ENCODE measurements around the gene KCND3. TPM values are rescaled to one million over a fixed set of nuclear protein-coding genes. Genes with fewer than 3 reads are reported as not detected.

KCND3 gene
- total RNA-seq, 1 donor from 2014 or later = under 0.01 TPM

DNA sequence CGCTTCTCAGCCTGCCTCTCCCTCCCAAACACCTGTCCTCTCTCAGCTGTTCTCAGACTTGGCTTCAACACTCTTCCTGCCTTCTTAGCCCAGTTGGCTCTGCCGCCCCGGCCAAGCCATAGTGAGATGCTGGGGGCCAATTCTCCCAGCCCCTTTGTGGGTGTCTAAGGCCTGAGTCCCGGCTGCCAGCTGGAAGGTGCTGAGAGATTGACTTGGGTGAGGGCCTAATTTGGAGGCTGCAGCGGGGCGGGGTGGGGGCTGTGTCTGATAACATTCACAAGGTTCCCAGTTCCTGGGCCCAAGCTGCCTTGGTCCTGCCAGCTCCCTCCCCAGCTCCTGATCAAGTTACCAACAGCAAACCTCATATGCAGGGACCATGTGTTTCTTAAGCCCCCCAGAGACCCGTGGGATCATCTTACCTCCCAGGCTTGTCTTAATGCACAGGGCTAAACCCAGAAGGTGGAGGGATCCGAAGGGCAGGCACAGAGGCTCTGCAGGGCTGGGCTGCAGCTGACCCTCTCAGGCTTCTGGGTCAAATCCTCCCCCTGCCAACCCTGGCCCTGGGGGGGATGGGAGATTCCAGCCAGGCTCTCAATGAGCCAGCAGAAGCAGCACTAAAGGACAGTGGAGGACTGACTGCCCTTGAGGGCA is 260.1 kb downstream of the KCND3 start:
- Histone ChIP-seq H3K4me3 (ENCODE audit: low read depth, low read length) (no peak overlapping the region), H3K36me3 (ENCODE audit: control insufficient read depth, insufficient read depth, low read length) (no peaks in the 10 kb centered on the region), H3K27me3 (ENCODE audit: control insufficient read depth, insufficient read depth, low read length) (no peaks in the 10 kb centered on the region)
- DNase-seq (ENCODE audit: low read depth) = no peak
- TF ChIP-seq, protein P1, sequence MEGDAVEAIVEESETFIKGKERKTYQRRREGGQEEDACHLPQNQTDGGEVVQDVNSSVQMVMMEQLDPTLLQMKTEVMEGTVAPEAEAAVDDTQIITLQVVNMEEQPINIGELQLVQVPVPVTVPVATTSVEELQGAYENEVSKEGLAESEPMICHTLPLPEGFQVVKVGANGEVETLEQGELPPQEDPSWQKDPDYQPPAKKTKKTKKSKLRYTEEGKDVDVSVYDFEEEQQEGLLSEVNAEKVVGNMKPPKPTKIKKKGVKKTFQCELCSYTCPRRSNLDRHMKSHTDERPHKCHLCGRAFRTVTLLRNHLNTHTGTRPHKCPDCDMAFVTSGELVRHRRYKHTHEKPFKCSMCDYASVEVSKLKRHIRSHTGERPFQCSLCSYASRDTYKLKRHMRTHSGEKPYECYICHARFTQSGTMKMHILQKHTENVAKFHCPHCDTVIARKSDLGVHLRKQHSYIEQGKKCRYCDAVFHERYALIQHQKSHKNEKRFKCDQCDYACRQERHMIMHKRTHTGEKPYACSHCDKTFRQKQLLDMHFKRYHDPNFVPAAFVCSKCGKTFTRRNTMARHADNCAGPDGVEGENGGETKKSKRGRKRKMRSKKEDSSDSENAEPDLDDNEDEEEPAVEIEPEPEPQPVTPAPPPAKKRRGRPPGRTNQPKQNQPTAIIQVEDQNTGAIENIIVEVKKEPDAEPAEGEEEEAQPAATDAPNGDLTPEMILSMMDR (IDR thresholded peaks at IDR 0.05; ENCODE audit: insufficient read depth, low read length, poor library complexity, severe bottlenecking) = no peak

DNA sequence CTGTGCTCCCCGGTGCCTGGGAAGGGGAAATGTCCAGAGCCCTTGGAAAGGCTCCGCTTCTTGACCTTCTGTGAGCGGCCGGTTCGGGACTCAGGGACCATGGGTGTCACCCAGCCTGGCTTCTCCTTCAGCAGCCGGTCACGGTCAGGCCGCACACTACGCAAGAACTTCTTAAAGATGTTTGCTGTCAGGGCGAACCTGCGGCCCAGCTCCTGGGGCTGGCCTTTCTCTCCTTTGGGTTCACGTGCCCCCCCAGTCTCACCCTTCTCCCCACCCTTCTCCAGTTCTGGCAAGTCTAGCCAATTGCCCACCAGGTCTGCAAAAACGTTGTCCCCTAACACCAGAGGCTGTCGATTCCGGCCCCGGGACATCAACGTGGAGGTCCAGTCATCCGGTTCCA is 262.4 kb downstream of the KCND3 start:
- no peak overlapping the region for H3K4me3 ChIP-seq (ENCODE audit: low read depth, low read length)
- TF ChIP-seq, protein P1 (IDR thresholded peaks at IDR 0.05; ENCODE audit: insufficient read depth, low read length, poor library complexity, severe bottlenecking) = no peak
- no peaks in the 10 kb centered on the region for H3K36me3 ChIP-seq (ENCODE audit: control insufficient read depth, insufficient read depth, low read length)

DNA sequence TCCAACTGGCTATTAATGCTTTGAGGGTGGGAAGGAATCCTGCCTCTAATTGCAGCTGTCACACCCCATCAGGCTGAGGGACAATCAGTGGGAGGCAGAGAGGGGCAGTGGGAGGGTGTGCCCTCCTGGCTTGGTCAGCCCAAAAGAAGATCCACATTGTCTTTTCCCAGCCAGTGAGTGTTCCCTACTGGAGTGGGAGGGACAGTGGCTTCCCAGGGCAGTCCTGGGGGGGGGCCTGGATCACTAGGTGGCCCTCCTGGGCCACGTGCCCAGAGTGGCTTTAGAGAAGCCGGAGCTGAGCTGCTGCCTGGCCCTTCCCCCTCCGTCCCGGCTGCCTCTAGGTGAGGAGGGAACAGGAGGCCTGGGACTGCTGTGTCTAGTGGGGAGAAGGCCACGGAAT is 264.3 kb downstream of the KCND3 start:
- no peaks in the 10 kb centered on the region for H3K36me3 ChIP-seq (ENCODE audit: control insufficient read depth, insufficient read depth, low read length)
- H3K4me3 ChIP-seq (ENCODE audit: low read depth, low read length) = no peak overlapping the region
- H3K27me3 ChIP-seq (ENCODE audit: control insufficient read depth, insufficient read depth, low read length) = no peaks in the 10 kb centered on the region
- no peak for DNase-seq (ENCODE audit: low read depth)
- TF ChIP-seq, protein P1 (IDR thresholded peaks at IDR 0.05; ENCODE audit: insufficient read depth, low read length, poor library complexity, severe bottlenecking) = no peak

More for the DNA sequence above, 262.4 kb downstream of the KCND3 start:
- no peak for DNase-seq (ENCODE audit: low read depth)
- no peaks in the 10 kb centered on the region for H3K27me3 ChIP-seq (ENCODE audit: control insufficient read depth, insufficient read depth, low read length)

DNA sequence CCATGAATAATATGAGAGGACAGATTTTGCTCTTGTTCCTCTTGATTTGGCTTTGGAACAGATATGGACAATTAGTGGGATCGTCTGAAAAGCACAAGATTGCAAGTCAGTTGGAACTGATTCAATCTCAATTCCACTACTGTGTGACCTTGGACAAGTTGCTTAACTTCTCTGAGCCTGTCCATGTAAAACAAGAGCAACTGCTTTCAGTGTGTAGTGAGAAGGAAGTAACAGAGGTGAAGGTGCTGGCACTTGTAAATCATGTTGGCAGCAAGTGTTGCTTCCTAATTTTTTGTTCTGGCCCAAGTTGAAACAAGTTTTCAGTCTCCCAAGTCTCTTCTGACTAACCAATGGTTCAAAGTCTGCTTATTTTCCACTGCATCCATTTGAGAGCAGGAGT is 265.6 kb downstream of the KCND3 start:
- no peak overlapping the region for H3K4me3 ChIP-seq (ENCODE audit: low read depth, low read length)

DNA sequence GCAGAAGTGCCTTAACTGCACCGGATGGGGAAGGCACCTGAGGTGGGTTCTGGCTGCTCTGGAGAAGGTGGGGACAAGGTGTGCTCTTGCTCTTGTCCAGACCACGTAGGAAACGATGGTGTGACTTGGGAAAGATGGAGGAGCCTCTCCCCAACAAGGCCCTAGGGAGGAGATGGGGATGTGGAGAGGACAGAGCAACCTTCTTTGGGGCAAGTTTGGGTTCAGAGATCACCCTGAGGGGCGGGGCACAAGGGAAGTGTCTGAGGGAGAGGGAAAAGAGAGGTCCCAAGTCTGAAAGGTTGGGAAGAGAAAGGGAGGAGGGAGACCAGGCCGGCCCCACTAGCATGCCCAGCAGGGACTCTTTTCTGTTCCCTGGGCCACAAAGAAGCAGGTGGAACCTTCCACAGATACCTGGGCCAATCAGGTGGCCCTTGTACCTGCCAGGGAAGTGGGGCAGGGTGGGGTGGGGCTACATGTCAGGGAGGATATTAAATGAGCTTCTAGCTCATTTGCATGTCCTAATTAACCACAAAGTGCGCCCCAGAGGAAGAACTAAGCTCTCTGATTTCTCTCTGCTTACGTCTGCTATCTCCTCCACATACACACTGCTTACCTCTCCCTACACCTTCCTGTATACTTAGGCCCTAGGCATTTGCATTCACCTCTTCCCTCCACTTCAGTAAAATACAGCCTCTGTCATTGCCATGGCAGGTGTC is 266.2 kb downstream of the KCND3 start:
- Histone ChIP-seq H3K36me3 (ENCODE audit: control insufficient read depth, insufficient read depth, low read length) (no peaks in the 10 kb centered on the region), H3K27me3 (ENCODE audit: control insufficient read depth, insufficient read depth, low read length) (no peaks in the 10 kb centered on the region), H3K4me3 (ENCODE audit: low read depth, low read length) (no peak overlapping the region)
- TF ChIP-seq, protein P1 (IDR thresholded peaks at IDR 0.05; ENCODE audit: insufficient read depth, low read length, poor library complexity, severe bottlenecking) = no peak
- no peak for DNase-seq (ENCODE audit: low read depth)

More for the DNA sequence above, 265.6 kb downstream of the KCND3 start:
- Histone ChIP-seq H3K27me3 (ENCODE audit: control insufficient read depth, insufficient read depth, low read length) (no peaks in the 10 kb centered on the region), H3K36me3 (ENCODE audit: control insufficient read depth, insufficient read depth, low read length) (no peaks in the 10 kb centered on the region)
- TF ChIP-seq, protein P1 (IDR thresholded peaks at IDR 0.05; ENCODE audit: insufficient read depth, low read length, poor library complexity, severe bottlenecking) = no peak
- DNase-seq (ENCODE audit: low read depth) = no peak

Measured in kidney epithelial cell (primary cell).